Ishikawa (cell line): ENCODE measurements around the gene RAB5A.

Experiments
- CEBPB ChIP-seq: IDR thresholded peaks from 2 replicates; pipeline ENCODE4 v1.6.1; 2012
- MAX ChIP-seq: IDR thresholded peaks from 2 replicates; pipeline ENCODE4 v1.6.1; 2012
- RAD21 ChIP-seq: IDR thresholded peaks from 2 replicates; pipeline ENCODE4 v1.6.1; 2012; ENCODE audit warnings: low read depth
- REST ChIP-seq: IDR thresholded peaks from 2 replicates; pipeline ENCODE4 v1.6.1; 2012; ENCODE audit warnings: low read depth, mild to moderate bottlenecking
- TAF1 ChIP-seq: IDR thresholded peaks from 2 replicates; pipeline ENCODE4 v1.6.1; 2012; ENCODE audit warnings: low read depth, mild to moderate bottlenecking
- USF1 ChIP-seq: IDR thresholded peaks from 2 replicates; pipeline ENCODE4 v1.6.1; 2012
- ZBTB7A ChIP-seq: IDR thresholded peaks from 2 replicates; pipeline ENCODE4 v1.6.1; 2012; ENCODE audit warnings: low read depth

- no peak for TF ChIP-seq CEBPB
- no peak for TF ChIP-seq RAD21
- TF ChIP-seq TAF1: no peak
- no peak for TF ChIP-seq ZBTB7A
- TF ChIP-seq MAX: no peak
- no peak for TF ChIP-seq REST
- no peak for TF ChIP-seq USF1
Observed at GRCh38 chr3:19940643-19941042, 6.3 kb upstream of the RAB5A start.
